ENCODE measurements around the gene FOLR2.

The FOLR2 gene

DNA sequence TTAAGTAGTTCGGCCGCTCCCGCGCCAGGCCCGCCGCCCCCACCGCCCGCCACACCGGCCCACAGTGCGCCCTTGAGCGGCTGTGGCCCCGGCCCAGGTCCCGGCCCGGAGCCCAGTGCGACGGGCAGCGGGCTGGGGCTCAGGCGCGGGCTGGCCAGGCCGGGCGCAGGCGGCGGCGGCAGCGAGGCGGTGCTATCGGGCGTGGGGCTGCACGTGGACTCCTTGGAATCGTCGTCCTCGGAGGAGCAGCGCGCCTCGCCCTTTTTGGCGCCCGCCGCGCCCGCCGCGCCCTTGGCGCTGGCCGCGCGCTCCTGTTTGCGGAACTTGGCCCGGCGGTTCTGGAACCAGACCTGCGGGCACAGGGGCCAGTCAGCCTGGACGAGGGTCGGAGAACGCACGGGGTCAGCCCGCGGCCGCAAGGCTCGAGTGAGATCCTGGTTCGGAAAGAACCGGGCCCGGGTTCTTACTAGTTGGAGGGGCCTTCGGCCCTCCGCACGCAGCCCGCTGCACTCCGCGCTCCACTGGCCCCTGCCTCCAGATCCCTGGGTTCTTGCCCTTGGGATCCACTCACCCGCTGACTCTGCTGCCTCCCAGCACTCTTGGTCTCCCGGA is 23.4 kb downstream of the FOLR2 start:
- Histone ChIP-seq H3K27me3 (peaks cover 69% of the 10 kb centered on the region), H3K4me1 (ENCODE audit: control insufficient read depth in 1 of 2, insufficient read depth in 1 of 2, low read depth in 1 of 2, low read length in 1 of 2) (peaks cover 14 to 30% of the 10 kb centered on the region in 2 experiments), H3K27ac (no peak overlapping the region), H3K36me3 (peaks cover 39% of the 10 kb centered on the region), H3K9me3 (no peaks in the 10 kb centered on the region), H3K4me3 (ENCODE audit: low read depth in 1 of 2, low read length in 1 of 2) (peak overlapping the region; percentile 17 to 38)
- TF ChIP-seq, protein P1, sequence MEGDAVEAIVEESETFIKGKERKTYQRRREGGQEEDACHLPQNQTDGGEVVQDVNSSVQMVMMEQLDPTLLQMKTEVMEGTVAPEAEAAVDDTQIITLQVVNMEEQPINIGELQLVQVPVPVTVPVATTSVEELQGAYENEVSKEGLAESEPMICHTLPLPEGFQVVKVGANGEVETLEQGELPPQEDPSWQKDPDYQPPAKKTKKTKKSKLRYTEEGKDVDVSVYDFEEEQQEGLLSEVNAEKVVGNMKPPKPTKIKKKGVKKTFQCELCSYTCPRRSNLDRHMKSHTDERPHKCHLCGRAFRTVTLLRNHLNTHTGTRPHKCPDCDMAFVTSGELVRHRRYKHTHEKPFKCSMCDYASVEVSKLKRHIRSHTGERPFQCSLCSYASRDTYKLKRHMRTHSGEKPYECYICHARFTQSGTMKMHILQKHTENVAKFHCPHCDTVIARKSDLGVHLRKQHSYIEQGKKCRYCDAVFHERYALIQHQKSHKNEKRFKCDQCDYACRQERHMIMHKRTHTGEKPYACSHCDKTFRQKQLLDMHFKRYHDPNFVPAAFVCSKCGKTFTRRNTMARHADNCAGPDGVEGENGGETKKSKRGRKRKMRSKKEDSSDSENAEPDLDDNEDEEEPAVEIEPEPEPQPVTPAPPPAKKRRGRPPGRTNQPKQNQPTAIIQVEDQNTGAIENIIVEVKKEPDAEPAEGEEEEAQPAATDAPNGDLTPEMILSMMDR (IDR thresholded peaks at IDR 0.05): no peak

DNA sequence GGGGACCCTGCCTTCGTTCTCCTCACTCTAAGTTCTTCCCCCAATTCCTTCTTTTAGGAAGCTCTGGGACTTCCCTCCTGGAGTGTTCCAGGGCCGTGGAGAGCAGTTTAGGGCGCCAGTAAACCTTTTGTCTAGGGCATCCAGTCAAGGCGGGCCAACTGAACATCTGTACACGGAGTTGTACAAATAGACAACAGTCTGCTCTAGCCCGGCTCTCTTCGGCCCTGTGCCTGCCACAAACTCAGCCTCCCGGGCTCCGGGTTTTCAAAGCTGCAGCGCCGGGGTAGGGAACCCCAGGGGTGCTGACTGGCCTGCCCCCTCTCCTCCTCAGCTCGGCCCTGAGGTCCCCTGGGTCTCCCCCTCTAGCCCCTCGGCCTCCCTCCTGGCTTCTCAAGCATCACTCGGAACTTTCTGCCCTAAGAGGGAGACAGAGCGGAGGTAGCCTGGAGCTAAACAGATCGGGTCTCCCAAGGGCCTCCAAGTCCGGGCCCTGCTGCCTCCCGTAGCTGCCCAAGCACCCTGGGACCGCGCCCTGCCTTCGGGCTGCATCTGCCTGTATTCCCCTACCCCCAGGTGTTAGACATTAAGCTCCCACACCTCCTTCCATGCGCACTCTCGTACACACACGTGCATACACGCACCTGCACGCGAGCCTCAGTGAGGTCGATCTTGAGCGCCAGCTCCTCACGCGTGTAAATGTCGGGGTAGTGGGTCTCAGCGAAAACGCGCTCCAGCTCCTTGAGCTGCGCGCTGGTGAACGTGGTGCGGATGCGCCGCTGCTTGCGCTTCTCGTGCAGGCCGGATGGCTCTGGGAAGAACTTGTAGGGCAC is 24.1 kb downstream of the FOLR2 start:
- Histone ChIP-seq H3K27me3 (peaks cover 77% of the 10 kb centered on the region), H3K9me3 (no peaks in the 10 kb centered on the region), H3K4me3 (ENCODE audit: low read depth in 1 of 2, low read length in 1 of 2) (peak overlapping the region; percentile 17 to 38), H3K27ac (no peak overlapping the region), H3K36me3 (peaks cover 32% of the 10 kb centered on the region), H3K4me1 (ENCODE audit: control insufficient read depth in 1 of 2, insufficient read depth in 1 of 2, low read depth in 1 of 2, low read length in 1 of 2) (peaks cover 14 to 30% of the 10 kb centered on the region in 2 experiments)
- TF ChIP-seq, protein P1 (IDR thresholded peaks at IDR 0.05): no peak

DNA sequence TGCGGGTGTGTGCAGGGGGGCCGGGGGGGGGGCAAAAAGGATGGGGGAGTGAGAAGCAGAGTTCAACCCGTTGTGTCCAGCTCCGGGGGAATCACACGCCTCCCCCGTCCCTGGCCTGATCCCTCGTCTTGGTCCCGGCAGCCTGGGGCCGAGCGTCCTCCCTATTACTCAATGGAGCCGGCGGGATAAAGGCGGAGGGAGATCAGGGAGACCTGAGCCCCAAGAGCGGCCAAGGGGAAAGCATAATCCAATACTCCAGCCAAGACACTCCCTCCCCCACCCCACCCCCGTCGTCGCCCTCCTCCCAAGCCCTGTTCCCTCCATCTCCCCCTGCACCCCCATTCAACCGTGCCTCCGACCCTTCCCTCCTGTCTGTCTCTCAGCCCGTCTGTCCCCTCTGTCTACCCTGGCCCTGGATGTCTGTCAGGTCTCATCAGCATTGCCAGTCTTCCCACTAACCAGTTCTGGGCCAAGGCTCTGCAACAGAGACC is 24.7 kb downstream of the FOLR2 start:
- no peaks in the 10 kb centered on the region for H3K9me3 ChIP-seq
- peaks cover 83% of the 10 kb centered on the region for H3K27me3 ChIP-seq
- no peak overlapping the region for H3K4me3 ChIP-seq (ENCODE audit: low read depth in 1 of 2, low read length in 1 of 2)
- TF ChIP-seq, protein P1 (IDR thresholded peaks at IDR 0.05): no peak
- no peak overlapping the region for H3K27ac ChIP-seq
- peaks cover 14 to 30% of the 10 kb centered on the region in 2 experiments for H3K4me1 ChIP-seq (ENCODE audit: control insufficient read depth in 1 of 2, insufficient read depth in 1 of 2, low read depth in 1 of 2, low read length in 1 of 2)
- peaks cover 26% of the 10 kb centered on the region for H3K36me3 ChIP-seq

DNA sequence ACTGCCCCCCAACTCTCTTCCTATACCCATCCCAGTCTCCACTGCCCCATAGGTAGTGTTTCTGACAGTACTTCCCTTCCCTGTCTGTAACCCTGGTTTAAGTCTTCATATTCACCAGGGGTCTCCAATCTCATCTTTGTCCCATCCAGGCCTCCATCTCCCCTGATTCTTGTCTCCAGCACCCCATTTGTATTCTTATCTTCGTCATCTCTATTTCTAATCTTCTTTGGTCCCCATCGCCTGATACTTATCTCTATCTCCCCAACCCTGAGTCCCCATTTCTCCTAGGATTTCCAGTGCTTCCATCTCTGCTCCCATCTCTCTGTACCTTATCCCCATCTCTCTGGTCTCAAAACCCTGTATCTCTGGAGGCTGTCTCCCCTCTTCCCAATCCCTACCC is 25.5 kb downstream of the FOLR2 start:
- Histone ChIP-seq H3K4me1 (ENCODE audit: control insufficient read depth in 1 of 2, insufficient read depth in 1 of 2, low read depth in 1 of 2, low read length in 1 of 2) (peaks cover 14 to 30% of the 10 kb centered on the region in 2 experiments), H3K9me3 (no peaks in the 10 kb centered on the region), H3K27ac (no peak overlapping the region), H3K36me3 (peaks cover 18% of the 10 kb centered on the region), H3K27me3 (peaks cover 91% of the 10 kb centered on the region), H3K4me3 (ENCODE audit: low read depth in 1 of 2, low read length in 1 of 2) (no peak overlapping the region)
- TF ChIP-seq, protein P1 (IDR thresholded peaks at IDR 0.05): no peak

DNA sequence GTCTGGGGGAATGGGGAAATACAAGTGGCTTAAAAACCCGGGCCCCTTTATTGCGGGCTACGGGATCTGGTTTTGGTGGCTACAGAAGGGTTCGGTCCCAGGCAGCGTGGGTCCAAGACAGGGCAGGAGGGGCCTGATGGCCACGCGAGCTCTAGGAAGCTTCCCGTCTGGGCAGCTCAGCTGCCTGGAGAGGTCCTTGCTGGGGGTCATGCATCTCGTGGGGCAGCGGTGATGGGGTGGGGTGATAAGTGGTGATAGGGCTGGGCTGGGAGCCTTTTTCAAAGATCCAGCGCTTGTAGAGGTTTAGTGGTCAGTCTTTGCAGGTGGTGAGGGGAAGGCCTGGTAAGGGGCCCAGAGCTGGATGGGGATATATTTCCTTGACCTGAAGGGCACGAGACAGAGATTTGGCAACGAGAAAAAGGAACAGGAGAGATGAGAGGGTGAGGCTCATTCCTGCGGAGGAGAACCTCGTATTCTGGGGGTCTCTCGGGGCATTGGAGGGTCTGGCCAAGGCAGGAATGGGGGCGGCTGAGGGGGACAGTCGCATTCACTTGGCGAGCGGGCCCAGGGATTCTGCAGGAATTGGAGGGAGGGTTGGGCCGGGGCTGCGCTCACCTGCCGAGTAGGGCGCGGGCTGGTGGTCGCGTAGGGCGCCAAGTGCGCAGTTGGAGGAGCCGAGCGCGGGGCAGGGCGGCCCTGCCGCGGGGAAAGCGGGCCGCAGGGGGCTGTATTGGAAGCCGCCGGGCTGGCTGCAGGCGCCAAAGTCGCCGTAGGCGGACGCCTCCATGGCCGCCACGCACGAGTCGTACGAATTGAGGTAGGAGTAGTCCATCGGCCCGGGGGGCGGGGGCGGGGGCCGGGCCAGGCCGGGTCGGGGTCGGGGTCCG is 26.8 kb downstream of the FOLR2 start:
- Histone ChIP-seq H3K27ac (no peak overlapping the region), H3K9me3 (no peaks in the 10 kb centered on the region), H3K36me3 (peaks cover 5% of the 10 kb centered on the region), H3K4me3 (ENCODE audit: low read depth in 1 of 2, low read length in 1 of 2) (no peak overlapping the region), H3K27me3 (peaks cover 100% of the 10 kb centered on the region), H3K4me1 (ENCODE audit: control insufficient read depth in 1 of 2, insufficient read depth in 1 of 2, low read depth in 1 of 2, low read length in 1 of 2) (peaks cover 14 to 30% of the 10 kb centered on the region in 2 experiments)
- TF ChIP-seq, protein P1 (IDR thresholded peaks at IDR 0.05): no peak

Data from neutrophil (primary cell).